ENCODE data around the gene EGFR.

The EGFR gene

DNA sequence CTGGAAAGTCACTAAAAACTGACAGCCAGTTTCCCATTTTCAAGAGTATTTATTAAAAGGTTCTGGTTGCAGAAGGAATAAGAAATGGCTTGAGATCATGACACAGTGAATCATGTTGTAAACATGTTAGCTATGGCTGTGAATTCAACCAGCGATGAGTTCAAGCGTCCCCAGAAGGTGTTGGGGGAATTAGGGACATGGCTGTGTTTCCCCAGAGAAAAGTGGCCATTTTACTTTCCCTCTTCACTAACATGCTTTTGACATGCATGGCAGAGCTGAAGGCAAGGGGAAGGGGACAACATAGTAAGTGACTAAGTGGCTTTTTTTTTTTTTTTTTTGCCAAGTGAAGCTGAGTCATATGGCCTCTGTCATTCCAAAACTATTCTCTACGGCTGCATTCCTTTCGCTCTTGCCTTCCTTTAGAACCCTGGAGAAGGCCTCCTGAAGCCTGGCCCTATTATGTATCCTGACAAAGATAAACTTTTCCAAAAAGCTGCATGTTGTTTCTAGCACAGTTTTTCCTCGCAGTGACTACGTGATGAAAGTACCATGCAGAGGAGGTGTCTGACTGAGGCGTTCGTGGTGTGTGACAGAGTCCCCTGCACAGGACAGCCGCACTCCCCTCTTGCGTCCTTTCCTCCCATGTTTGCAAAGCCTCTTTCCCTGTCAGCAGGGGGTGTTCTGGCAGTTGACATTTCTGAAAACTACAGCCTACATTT, 46.9 kb downstream of the EGFR start:
- DNase-seq: no peak

DNA sequence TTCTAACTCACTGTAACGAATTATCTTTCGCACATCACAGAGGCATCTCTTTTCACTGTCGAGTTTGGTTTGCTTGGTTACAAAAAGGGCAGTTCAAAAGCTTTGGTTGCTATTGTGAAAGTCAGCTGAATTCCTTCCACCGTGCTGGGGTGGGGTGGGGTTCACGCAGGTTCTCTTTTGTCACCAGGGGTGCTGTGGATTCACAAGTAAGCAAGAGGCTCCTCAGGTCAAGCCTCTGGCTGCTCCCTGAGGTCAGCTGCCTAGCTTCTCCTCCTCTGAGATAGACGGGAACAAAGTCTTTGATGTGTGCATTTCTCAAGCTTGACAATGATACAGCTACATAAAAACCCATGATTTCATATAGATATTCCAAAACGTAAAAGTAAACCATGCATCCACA, 47.7 kb downstream of the EGFR start:
- DNase-seq: no peak

DNA sequence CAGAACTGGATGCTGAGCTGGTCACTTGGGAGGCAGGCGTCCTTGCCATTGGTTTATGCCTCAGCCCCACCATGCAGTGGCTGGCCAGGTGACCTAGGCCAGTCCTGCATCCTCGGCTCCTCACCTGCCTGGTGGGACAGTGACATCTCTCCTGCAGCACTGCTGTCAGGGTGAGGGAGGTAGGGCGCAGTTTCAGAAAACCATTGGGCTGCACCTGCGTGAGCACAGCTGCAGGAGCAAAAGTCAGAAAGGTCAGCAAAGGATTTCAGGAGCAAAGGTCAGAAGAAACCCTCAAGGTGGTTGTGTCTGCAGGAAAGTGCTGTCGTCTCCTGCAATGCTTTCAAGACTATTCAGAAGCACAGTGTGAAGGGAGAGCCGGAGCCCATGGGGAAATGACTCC, 48.1 kb downstream of the EGFR start:
- no peak for DNase-seq

DNA sequence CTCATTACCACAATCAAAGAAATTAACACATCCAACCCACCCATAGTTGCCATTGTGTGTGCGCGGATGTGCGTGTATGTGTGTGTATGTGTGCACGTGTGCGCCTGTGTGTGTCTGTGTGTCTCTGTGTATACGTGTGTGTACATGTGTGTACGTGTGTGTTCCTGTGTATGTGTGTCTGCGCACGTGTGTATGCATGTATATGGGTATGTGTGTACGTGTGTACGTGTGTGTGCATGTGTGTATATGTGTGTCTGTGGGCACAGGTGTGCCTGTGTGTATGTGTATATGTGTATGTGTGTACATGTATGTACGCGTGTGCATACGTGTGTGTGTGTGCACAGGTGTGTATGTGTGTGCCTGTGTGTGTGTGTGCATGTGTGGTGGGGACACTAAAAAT, 48.9 kb downstream of the EGFR start:
- DNase-seq: no peak

DNA sequence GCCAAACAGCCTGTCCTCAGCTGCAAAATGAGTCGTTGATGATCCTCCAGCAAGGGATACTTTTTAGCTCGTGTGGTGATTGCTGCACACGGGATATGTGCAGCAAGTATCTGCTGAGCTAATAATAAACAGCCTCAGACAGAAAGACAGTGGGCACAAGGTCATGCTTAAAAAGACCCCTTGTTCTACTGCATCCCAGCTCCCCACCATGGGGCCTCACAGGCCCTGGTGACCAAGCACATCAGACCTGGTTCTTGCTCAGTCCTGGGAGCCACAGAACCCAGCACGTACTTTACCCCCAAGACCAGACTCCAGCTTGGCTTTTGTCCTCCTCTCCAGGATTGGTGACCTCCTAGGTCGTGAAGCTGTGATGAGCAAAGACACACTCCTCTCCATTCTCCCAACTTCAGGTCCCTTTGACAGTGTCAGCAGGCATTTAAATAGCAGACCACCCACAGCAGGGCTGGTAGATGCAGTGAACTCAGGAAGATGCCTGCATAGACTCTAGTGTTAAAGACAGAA, 50.5 kb downstream of the EGFR start:
- DNase-seq: no peak

DNA sequence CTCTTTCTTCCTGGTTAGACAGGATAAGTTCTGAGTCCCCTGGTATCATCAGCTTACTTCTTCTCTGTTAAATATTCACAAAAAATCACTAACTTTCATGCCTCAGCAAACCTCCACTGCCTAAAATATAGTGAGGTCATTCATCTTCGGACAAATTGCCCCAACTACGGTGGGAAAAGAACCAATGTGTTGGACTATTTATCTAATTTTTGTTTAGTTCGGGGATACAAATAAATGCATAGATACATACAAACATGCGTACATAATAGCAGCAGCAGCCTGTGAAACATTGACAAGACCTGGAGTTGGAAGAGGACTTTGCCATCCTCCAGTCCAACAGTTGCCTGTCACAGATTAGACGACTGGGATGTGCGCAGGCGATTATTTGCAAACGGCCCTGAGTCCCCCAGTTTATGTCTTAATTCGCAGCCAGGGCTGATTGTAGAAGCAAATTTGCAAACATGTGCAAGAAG, 51.5 kb downstream of the EGFR start:
- no peak for DNase-seq

DNA sequence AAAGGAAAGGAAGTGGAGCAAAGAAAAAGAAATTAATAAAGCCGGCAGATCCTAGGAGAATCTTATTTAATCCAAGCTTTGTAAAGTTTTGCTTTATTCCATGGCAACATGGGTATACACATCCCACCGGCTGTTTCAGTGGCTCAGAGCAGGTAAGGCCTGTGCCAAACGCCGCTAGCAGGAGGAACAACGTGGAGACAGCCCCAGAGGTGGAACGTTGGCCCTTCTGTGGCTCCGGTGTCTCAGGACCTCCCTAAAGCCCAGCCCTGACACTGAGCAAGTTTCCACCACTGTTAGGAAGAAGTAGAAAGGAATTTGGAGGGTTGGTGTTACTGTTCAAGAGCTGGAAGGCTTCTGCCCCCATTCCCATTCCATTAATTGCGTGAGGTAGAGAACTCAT, 52.0 kb downstream of the EGFR start:
- DNase-seq: no peak

DNA sequence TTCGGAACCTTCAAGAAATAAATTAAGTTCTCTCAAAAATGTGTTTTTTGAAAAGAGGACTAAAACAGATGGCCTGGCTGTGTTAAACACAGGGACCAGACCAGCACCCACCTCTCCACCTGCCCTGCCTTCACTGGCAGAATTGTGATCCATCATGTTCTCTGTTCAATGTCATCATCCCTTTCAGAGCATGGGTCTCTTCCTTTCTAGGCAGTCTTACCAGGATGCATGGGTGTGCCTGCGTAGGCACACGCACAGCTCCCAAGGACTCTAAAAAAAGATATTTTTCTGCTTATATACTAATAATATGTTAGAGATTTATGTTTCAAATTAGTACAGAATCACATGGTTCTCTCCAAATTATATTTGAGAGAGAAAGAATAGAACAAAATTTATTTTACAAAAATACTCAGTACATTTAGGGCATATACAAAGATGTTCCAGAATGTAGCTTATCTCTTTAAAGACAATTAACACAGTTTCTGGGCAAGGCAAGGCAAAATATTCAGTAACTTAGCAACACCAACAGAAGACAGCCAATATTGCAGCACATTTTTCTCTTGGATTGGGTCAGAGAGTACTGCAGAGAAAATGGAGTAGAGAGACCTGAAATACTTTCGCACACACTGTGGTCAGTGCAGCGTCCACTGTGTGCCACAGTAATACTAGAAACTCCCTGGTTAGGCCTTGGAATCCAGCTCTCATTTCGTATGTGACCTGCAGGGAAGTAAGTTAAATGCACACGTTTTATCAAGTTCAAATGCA, 52.8 kb downstream of the EGFR start:
- no peak for DNase-seq

DNA sequence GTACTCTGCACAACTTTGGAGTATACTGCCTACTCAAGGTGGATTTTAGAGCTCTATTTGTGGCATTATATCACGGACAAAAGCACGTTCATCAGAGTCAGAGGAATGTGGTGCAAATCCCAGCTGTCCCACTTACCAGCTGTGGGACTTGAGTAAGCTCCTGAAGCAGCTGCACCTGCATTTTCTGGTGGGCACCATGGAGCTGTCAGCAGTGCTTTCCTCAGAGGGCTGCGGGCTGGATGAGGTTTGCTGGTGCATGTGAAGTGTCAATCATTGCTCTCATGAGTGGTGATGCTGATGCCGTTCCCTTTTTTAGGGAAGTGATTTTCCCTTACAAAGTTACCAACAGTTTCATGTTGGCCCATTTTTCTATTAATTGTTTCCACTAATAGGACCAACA, 53.4 kb downstream of the EGFR start:
- no peak for DNase-seq

DNA sequence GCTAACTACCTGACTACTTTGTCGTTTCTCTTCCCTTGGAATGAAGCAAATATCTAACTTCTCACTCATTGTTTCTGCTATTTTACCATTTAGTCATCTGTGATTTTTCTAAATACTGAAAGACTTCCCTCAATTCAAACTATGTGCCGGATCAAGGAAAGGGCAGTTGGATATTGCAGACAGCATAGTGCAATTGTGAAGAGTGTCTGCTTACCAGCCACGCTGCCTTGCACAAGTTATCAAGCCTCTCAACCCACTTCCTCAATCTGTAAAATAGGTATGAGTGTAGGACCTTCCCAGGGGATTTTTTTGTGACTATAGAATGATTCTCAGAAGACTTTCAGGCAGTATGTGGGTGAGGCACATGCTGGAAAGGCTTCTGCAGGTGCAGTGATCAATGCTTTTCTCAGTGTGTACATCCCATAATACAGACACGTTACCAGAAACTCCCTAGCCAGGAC, 54.3 kb downstream of the EGFR start:
- DNase-seq: no peak

DNA sequence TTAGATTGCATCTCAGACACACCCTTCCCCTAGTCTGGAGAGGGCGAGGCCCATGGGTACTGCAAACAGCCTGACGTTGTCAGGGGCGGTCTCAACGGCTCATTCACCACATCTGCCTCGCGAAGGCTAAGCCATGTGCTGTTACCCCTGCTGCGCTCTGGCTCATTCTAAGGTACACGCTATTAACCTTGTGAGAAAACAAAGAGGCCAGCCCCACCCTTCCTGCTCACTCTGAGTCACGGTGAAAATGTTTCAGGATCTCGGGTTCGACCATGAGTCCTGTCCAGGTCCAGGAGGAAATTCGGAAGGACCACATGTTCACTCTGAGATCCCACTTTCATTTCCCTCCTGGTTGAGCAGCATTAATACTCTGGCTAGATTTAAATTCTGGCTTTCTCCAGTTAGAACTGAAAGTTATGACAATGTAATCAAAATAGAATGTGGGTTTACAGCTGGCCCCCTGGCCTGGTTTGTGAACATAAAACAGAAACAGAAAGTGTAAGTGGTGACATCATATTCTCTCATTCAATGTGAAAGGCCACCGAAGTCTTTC, 55.2 kb downstream of the EGFR start:
- DNase-seq: no peak

DNA sequence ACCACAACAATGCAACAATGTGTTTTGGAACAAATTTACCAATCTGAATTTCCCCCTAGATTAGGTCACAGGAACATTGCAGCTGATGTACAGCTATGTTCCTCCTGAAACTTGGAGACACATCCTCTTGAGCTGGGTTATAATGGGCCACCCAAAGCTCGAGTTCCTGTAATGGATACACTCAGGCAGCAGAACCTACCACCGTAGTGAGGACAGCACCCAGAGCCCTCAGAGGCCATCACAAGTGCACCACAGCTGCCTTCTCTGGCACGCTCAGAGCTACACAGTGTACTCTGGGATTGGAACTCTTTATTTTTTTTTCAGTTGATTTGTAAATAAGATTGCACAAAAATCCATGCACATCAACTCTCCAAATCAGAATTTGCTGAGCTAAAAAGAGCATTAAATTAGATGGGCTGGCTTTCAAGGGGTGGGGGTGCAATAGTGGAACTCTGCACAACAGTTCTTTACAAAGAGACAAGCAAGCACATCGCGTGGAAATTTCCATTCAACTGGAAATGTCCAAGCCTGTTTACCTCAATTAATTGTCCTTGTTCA, 56.7 kb downstream of the EGFR start:
- no peak for DNase-seq

DNA sequence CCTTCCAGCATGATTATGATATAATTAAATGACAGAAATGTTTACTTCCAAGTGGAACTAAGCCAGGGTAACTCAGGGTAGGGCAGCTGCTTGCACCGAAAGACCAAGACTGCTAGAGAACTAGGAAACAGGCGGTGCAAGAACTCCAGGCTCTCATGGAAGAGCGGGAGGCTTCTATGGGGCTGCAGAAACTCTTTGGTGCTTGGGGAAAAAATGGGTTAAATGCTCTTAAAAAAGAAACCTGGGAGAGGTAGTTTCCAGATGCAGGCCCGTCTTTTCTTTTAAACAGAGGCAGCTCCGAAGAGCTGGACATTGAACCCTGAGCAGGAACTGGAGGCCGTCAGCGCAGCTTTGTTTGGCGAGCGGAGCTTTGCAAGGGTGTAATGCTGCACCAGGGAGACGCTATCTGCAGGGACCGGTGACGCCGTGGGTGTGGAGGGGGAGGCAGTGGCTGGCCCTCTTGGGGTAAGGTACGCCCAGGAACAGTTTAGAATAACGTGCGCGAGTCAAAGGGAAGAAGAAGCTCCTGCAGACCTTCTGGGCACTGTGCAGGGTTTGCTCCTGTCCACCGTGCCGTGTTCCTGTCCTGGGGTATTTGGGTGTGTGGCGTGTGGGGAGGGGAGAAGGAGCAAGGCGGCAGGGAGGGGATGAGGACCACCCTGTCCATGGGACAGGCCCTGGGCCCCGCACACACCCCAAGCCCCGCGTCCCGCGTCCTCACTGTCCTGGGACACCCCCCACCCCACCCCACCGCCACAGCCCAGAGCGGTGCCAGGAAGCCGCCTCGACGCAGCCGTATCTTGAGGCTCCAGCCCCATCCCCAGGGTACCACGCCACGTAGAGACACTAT, 59.0 kb downstream of the EGFR start:
- no peak for DNase-seq

DNA sequence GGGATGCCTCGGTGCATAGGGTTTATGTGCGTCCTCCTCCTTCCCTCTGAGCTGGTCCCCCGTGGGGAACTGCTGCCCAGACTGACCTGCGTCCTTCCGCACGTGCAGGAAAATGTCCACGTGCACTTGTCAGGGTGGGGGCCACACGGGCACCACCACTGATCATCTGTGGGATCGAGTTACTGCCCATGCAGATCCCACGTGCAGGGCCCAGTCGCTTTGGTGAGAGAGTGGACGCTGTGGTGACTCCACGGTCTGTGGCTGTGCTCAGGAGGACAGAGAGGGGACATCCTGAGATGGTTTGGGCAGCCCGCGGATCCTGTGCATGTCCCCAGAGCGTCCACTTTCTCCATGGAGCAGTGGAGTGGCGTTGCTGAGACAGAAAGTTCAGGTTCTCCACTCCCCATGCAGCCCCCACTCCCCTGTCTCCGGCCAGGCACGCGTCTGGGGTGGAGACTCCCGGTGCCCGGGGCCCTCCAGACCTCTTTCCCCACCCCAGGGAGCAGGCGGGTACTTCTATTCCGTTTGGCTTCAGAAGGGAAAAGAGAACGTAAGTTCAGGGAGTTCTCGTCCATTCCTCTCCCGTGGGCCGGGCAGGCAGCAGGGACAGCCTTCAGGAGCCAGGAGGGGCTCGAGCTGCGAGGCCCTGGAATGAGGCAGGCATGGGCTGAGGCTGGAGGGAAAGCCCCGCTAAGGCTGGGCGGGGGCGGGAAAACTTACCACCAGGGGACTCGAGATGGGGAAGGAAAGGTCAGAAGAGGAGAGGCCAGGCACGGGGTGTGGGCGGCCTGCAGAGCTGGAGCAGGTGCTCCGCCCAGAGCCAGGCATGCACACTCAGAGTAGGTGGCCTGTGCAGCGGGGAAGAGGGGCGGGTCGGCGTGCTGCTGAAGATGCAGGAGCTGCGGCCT, 59.9 kb downstream of the EGFR start:
- no peak for DNase-seq

DNA sequence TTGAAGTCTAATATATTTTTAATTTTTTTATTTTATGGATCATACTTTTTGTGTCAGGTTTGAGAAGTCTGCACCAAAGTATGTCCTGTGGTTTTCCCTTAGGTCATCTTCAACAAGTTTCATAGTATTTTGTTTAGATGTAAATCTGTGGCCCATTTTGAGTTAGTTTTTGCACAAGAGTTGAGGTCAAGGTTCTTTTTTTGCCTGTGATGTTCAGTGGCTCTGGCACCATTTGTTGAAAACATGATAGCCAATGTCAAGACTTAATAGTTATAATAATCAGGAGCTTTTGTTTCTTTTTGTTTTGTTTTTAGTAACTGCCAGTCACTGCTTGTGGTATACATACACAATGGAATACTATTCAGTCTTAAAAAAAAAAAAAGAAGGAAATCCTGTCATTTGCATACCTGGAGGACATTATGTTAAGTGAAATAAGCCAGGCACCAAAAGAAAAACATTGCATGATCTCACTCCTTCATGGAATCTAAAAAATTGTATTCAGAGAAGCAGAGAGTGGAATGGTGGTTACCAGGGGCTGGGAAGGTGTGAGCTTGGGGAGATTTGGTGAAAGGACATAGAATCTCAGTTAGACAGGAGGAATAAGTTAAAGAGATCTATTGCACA, 61.3 kb downstream of the EGFR start:
- DNase-seq: no peak

DNA sequence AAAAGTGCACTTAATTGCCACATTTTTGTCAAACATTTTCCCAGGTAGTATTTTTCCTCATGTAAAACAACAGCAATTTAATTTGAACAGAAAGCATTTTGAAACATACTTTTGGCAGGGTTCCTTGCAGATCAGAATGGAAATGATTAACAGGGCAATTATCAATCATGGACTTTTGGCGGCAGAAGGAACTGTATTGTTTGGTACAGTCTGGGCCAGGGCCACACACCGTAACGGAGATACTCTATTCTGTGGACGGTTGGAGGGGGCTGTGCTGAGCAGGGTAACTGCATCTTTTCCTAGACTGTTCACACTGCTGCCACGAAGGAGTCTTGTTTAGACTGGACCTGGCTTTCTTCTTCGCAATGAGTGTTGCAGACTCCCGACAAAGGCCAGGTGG, 62.3 kb downstream of the EGFR start:
- DNase-seq: no peak

DNA sequence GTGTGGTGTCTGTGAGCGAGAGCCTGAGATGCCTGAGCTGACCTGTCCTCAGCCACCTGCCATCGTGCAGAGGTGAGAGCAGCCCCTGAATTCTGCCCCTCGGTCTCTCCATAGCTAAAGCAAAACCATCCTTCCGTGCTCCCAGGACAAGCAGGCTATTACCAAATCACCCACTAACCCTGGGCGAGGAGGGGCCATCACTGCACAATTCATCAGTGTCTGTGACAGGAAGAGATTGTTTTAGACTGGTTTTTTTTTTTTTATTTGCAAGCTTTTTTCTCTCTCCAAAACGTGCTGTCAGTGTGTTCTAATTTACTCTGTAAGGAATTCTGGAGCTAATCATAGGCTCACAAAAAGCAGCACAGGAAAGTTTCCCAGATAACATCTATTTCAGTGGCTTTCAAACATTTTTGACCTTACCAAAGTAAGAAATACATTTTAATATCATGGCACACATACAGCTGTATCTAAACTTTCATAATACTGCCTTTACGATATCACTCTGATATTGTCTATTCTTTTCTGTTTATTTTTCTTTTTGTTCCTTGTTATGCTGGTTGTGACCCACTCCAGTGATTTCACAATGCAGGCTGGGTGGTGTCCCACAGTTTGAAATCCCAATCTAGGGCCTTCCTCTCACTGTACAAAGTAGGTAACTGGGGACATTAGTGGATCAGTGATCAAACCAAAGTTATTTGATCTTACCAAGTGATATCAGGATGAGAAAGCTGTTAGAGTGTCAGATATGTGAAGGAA, 62.8 kb downstream of the EGFR start:
- no peak for DNase-seq

DNA sequence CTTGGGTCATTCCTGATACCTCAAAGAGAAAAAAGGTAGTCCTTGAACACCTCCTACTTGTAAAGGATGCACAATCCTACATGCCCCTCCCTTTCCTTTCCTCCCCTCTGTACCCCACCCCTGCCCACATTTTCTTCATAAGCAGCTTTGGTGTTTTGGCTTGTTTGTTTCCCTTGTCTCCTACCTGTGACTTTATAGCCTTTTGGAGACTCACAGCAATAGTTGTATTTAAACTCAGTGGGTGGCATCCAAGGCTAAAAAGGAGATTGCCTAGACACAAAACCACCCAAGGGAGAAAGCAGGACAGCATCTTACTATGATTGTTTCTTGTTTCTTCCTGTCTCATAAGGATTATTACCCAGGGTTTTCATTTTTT, 63.4 kb downstream of the EGFR start:
- no peak for DNase-seq

DNA sequence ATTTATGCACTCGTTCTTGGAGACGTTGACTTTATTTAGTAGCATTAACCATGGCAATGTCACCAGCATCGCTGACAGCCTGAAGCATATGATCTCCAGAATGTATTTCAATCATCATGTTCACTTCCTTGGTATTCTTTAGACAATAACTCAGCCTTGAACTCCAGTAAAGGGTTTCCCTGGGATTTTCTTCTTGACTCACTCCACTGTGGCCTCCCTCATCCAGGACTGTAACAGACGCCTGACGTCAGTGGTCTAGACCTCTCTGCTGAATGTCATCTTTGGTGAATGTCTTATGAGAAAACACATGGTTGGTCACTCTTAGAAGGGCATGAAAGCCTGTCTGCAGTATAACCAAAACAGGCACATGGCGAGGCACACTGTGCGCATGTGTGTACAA, 64.4 kb downstream of the EGFR start:
- no peak for DNase-seq

DNA sequence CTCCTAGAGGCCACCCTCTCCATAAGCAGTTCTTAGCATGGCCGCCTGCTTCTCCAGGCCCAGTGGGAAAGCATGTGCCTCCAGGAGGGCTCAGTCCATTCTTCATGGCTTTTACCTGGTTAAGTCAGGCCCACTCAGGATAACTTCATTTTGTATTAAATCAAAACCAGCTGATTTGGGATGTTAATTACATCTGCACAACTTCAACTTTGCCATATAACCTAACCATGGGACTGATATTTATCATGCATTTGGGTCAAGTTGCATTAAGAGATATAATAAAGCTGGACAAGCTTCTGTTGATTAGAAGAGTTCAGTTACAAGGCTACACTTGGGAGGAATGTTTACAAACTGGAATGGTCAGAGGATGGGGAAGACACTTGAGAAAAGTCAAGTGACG, 65.5 kb downstream of the EGFR start:
- no peak for DNase-seq
